ENCODE measurements around the gene LEKR1. TPM values are rescaled to one million over a fixed set of nuclear protein-coding genes. Genes with fewer than 3 reads are reported as not detected.
A peak's percentile ranks its signal among the peaks of the same experiment; 100 is the strongest.

The LEKR1 gene
- total RNA-seq, 1 experiment from 2014 or later, result 0.90 TPM

- H3K9me3 ChIP-seq (ENCODE audit: low read depth, low read length, poor library complexity, severe bottlenecking), result no peaks in the 10 kb centered on the region
- peaks cover 60% of the 10 kb centered on the region for H3K4me1 ChIP-seq (ENCODE audit: insufficient read depth, low read length, poor library complexity, severe bottlenecking)
- no peak overlapping the region for H3K4me3 ChIP-seq (ENCODE audit: low read depth, low read length, poor library complexity, severe bottlenecking)
- H3K36me3 ChIP-seq (ENCODE audit: insufficient read depth, low read length, poor library complexity, severe bottlenecking), result no peaks in the 10 kb centered on the region
- DNase-seq (ENCODE audit: low spot score), result no peak
- TF ChIP-seq EZH2 (IDR thresholded peaks at IDR 0.05; ENCODE audit: borderline replicate concordance, low read depth, low read length, poor library complexity, severe bottlenecking), result no peak
- TF ChIP-seq CTCF (conservative IDR thresholded peaks at IDR 0.05; ENCODE audit: low read depth, low read length), result no peak
- POLR2A ChIA-PET (ENCODE audit: low non-redundant PET), result interaction anchor here (0.5 kb wide), 1 partner anchor 22 kb away, joined by 3 read pairs; no protein-coding TSS in a partner anchor
- CTCF ChIA-PET, result no interaction called here
- BruUV-seq (replicated peaks), result no TSS peak
- no peaks in the 10 kb centered on the region for H3K27me3 ChIP-seq (replicated peaks; ENCODE audit: insufficient read depth, low read depth, low read length, poor library complexity)
- intact Hi-C loops (cut with micrococcal nuclease; ENCODE audit: unreplicated experiment), result loop anchor here (2.0 to 5.0 kb wide), 4 partner anchors 53 to 932 kb away; no protein-coding TSS in a partner anchor
- H3K27ac ChIP-seq (ENCODE audit: low read depth, low read length, poor library complexity, severe bottlenecking), result no peak overlapping the region
These were observed 257.7 kb downstream of the LEKR1 start for GRCh38 chr3:157083824-157084223.

GRCh38 chr3:157086060-157086750 lies 260.1 kb downstream of the LEKR1 start:
- Histone ChIP-seq H3K36me3 (ENCODE audit: insufficient read depth, low read length, poor library complexity, severe bottlenecking) (no peaks in the 10 kb centered on the region), H3K27me3 (replicated peaks; ENCODE audit: insufficient read depth, low read depth, low read length, poor library complexity) (no peaks in the 10 kb centered on the region), H3K27ac (ENCODE audit: low read depth, low read length, poor library complexity, severe bottlenecking) (peak overlapping the region; percentile 92), H3K4me1 (ENCODE audit: insufficient read depth, low read length, poor library complexity, severe bottlenecking) (peaks cover 59% of the 10 kb centered on the region), H3K9me3 (ENCODE audit: low read depth, low read length, poor library complexity, severe bottlenecking) (no peaks in the 10 kb centered on the region), H3K4me3 (ENCODE audit: low read depth, low read length, poor library complexity, severe bottlenecking) (no peak overlapping the region)
- BruUV-seq (replicated peaks), result no TSS peak
- intact Hi-C loops (cut with micrococcal nuclease; ENCODE audit: unreplicated experiment), result no loop called here
- CTCF ChIA-PET, result interaction anchor here (1.2 kb wide), 1 partner anchor 51 kb away, joined by 4 read pairs; no protein-coding TSS in a partner anchor
- DNase-seq (ENCODE audit: low spot score), result peak; percentile 50
- POLR2A ChIA-PET (ENCODE audit: low non-redundant PET), result interaction anchor here (0.6 kb wide), 1 partner anchor 334 kb away, joined by 3 read pairs; no protein-coding TSS in a partner anchor
- TF ChIP-seq EZH2 (IDR thresholded peaks at IDR 0.05; ENCODE audit: borderline replicate concordance, low read depth, low read length, poor library complexity, severe bottlenecking) (no peak), CTCF (conservative IDR thresholded peaks at IDR 0.05; ENCODE audit: low read depth, low read length) (no peak)

GRCh38 chr3:157086775-157087174 lies 260.6 kb downstream of the LEKR1 start:
- DNase-seq (ENCODE audit: low spot score), result no peak
- Histone ChIP-seq H3K36me3 (ENCODE audit: insufficient read depth, low read length, poor library complexity, severe bottlenecking) (no peaks in the 10 kb centered on the region), H3K27me3 (replicated peaks; ENCODE audit: insufficient read depth, low read depth, low read length, poor library complexity) (no peaks in the 10 kb centered on the region), H3K27ac (ENCODE audit: low read depth, low read length, poor library complexity, severe bottlenecking) (peak overlapping the region; percentile 92), H3K4me3 (ENCODE audit: low read depth, low read length, poor library complexity, severe bottlenecking) (no peak overlapping the region), H3K9me3 (ENCODE audit: low read depth, low read length, poor library complexity, severe bottlenecking) (no peaks in the 10 kb centered on the region), H3K4me1 (ENCODE audit: insufficient read depth, low read length, poor library complexity, severe bottlenecking) (peaks cover 54% of the 10 kb centered on the region)
- ChIA-PET CTCF (interaction anchor here (1.2 kb wide), 1 partner anchor 50 kb away, joined by 4 read pairs; no protein-coding TSS in a partner anchor), POLR2A (ENCODE audit: low non-redundant PET) (interaction anchor here (0.6 kb wide), 1 partner anchor 335 kb away, joined by 3 read pairs; no protein-coding TSS in a partner anchor)
- intact Hi-C loops (cut with micrococcal nuclease; ENCODE audit: unreplicated experiment), result no loop called here
- TF ChIP-seq EZH2 (IDR thresholded peaks at IDR 0.05; ENCODE audit: borderline replicate concordance, low read depth, low read length, poor library complexity, severe bottlenecking) (no peak), CTCF (conservative IDR thresholded peaks at IDR 0.05; ENCODE audit: low read depth, low read length) (no peak)
- no TSS peak for BruUV-seq (replicated peaks)

Data from A673 (cell line).